ENCODE data around the gene LDB3. TPM values are rescaled to one million over a fixed set of nuclear protein-coding genes. Genes with fewer than 3 reads are reported as not detected.

The LDB3 gene
- total RNA-seq, 1 experiment from 2014 or later, result not detected

GRCh38 chr10:86664341-86665217 lies 3.7 kb upstream of the LDB3 start:
- DNase-seq (ENCODE audit: low read depth), result no peak

GRCh38 chr10:86665218-86665607 lies 3.1 kb upstream of the LDB3 start:
- DNase-seq (ENCODE audit: low read depth), result no peak

GRCh38 chr10:86665868-86666267 lies 2.4 kb upstream of the LDB3 start:
- DNase-seq (ENCODE audit: low read depth), result no peak

DNA sequence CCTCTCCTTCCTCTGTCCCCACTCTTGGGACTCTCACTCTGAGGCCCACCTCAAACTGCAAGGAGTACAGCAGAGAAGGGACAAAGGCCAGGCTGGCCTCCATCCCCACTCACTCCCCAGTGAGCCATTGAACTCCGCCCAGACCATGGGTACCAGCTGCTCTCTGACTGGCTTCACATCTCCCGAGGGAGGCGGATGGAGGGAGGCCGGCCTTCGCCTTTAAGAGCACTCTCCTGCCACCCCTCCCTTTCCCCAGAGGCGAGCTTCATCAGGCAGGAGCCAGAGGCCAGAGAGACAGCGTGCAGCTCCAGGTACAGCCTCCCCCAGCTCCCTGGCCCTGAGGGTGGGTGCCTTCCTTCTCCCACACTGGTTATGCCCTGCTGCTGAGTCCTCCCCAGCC lies 1.8 kb upstream of the LDB3 start:
- DNase-seq (ENCODE audit: low read depth), result no peak

GRCh38 chr10:86667421-86668181 lies 710 bp upstream of the LDB3 start:
- DNase-seq (ENCODE audit: low read depth), result no peak

DNA sequence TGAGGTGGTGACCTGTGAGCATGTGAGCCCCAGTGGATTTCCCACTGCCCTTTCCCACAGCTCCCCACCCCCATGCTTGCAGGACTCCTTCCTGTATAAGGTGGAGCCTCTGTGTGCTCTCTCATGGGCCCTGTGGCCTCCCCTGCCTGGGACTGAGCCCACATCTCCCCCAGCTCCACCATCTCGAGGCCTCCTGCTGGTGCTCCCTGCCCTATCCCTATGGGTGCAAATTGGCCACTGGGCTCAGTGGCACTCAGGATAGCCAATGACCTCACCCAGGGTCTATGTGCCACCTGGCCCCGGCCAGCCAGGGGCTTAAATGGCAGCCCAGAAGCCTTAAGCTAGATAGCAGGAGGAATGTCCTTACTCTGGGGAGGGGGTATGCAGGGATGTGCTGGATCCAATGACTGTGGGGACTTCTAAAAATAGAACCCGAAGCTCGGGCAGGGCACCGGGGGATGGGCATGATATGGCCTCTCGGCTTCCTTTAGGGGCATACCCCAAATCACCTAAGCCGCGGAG lies 2.0 kb downstream of the LDB3 start:
- no peak for DNase-seq (ENCODE audit: low read depth)

GRCh38 chr10:86670876-86671275 lies 2.6 kb downstream of the LDB3 start:
- no peak for DNase-seq (ENCODE audit: low read depth)

- no peak for DNase-seq (ENCODE audit: low read depth)
Measured at GRCh38 chr10:86671419-86671818, 3.1 kb downstream of the LDB3 start.

DNA sequence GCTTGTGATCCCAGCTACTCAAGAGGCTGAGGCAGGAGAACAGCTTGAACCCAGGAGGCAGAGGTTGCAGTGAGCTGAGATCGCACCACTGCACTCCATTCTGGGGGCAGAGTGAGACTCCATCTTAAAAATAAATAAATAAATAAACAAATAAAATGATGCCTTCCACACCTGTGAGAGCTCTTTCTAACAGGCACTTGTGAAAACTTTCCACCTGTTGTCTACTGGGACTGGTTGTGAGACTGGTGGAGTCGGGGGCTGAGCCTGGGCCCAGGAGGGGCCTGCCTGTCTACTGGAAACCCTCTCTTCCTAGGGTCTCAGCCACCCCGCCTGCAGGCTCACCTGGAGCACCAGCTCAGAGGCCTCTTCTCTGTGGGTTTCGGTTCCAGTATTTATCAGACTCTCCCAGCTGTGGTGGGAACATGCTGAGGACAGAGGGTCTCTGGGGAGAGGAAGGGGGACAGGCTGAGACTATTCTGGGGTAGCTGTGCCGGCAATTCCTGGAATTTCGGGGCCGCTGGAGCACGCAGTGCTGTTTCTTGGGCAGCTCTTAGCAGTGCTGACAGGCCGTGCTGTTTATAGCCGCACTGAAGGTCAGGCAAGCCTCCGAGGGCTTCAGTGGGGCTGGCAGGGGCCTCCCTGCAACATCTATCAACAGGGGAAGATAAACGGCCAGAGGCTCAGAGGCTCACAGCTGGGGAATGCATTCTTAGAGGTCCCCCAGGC lies 3.8 kb downstream of the LDB3 start:
- DNase-seq (ENCODE audit: low read depth), result no peak

DNA sequence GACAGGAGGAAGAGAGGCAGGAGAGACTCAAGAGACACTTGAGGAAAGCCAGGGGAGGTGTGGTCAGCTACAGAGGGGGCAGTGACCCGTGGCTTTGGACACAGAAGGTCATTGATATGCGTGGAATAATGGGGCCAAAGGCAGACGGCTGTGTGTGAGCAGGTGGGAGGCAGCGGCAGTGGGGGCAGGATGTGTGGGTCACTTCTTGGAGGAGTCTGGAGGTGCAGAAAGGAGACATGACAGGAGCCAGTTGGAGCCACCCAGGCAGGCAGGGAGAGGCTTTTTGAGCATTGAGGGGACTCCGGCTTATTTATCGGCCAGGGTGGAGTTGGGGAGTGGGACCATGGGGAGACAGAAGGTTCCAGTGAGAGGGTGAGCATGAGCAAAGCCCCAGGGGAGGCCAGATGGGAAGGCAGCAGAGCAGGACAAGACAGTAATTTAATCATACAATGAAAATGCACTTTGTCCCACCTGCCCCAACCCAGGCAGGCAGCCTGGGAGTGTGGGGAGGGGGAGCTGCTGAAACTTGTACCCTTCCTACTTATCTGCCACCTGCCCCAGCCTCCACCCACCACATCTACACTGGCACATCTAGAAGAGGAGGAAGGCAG lies 5.0 kb downstream of the LDB3 start:
- DNase-seq (ENCODE audit: low read depth), result no peak

DNA sequence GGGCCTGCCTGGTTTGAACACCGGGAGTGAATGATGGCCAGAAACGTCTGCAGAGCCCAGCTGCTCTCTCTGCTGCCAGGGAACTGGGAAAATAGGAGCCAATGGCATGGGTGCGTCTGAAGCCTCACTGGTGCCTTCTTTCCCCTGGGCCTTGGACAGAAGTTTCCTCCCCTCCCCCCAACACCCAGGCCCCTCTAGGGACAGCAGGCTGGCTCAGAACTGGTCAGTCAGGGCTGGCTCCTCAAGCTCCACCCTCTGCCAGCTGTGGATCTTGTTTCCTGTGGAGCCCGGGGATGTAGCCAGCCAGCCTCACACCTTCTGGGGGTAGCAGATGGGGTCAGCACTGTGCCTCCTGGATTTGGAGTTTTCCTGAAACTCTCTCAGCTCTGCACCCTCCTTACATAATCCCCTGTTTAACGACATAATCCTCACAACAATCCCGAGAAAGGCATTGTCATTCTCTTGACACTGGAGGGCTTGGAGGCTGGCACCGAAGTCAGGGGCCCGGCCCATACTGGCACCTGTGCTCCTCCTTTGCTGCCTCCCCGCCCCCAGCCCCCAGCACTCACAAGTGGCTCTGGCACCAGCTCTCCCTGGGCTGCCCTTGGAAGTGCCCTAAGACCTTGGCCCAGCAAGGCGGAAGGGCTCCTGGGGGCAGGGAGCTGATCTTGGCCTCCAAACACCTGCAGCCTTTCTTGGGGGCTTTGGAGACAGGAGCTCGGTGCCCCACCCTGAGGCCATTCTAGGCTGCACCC lies 5.7 kb downstream of the LDB3 start:
- DNase-seq (ENCODE audit: low read depth), result no peak

DNA sequence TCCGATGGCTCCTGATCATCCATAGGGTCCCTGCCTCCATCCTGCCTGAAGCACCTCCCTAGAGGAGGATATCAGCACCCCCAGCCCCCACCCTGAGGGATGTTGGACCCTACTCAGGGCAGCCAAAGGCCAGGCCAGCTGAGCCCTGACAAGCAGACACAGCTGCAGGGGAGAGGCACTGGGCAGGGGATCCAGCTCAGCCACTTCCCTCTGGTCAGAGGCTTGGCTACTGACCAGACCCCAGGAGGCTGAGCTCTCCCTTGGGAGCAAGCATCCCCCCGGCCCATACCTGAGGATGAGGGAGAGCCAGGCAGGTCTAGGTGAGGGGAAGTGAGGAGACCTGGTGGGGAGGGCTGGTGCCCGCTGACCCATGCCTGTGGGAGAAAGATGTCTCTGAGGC lies 6.6 kb downstream of the LDB3 start:
- no peak for DNase-seq (ENCODE audit: low read depth)

- no peak for DNase-seq (ENCODE audit: low read depth)
Measured at GRCh38 chr10:86677374-86677773, 9.1 kb downstream of the LDB3 start.

DNA sequence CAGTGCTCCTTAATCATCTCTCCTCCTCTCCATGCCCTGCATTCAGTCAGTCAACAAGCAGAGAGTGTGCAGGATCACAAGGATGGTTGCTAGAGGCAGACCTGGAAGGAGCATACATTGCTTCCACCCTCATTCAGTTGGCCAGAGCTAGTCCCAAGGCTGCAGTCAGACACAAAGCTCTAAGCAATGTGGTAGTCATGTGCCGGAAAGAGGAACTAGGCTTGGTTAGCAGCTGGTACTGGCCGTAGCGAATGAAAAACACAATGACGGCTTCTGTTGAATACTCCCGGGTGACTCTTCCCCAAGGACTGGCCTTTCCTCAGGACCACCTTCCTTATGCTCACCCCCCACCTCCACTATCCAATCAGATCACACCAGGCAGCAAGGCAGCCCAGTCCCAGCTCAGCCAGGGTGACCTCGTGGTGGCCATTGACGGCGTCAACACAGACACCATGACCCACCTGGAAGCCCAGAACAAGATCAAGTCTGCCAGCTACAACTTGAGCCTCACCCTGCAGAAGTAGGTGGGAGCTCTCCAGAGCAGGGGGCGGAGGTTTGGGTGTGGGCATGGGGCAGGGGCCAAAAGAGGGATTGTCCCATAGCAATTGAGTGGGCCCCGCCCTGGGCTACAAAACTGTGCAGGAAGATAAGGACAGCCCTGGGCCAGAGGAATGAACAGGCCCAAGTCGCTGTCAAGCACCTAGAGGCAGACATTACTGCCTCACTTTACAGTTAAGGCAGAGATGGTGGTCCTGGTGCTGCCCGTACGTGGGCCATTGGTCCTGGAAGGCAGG lies 10.9 kb downstream of the LDB3 start:
- DNase-seq (ENCODE audit: low read depth), result no peak

- DNase-seq (ENCODE audit: low read depth), result no peak
Measured at GRCh38 chr10:86681047-86681446, 12.7 kb downstream of the LDB3 start.

- DNase-seq (ENCODE audit: low read depth), result no peak
Measured at GRCh38 chr10:86681722-86682386, 13.5 kb downstream of the LDB3 start.

- DNase-seq (ENCODE audit: low read depth), result no peak
Measured at GRCh38 chr10:86682675-86683074, 14.4 kb downstream of the LDB3 start.

GRCh38 chr10:86684331-86685097 lies 16.2 kb downstream of the LDB3 start:
- DNase-seq (ENCODE audit: low read depth), result no peak

DNA sequence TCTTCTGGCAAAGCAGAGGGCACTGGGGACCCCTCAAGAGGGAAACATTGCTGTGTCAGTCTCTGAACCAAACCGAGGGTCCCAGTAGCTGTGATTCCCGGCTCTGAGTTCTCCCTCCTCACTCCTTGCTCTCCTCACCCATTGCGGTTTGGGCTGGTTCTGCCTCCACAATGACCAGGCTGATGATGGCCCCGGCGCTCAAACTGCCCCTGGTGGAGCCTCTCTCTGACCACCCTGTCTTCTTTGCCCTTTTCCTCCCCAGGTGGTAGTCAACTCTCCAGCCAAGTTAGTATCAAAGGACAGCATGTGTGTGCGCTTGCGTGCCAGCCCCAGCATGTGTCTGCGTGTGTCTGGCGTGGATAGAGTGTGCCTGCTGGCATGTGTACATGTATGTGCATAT lies 17.1 kb downstream of the LDB3 start:
- no peak for DNase-seq (ENCODE audit: low read depth)
